ENCODE measurements around the gene ITGB6. TPM values are rescaled to one million over a fixed set of nuclear protein-coding genes. Genes with fewer than 3 reads are reported as not detected.
"Not testable (repeated sequence)": the region's sequence is repeated elsewhere in the genome, so short reads cannot be mapped to it uniquely, and the experiment has no call there.

Gene ITGB6
- total RNA-seq, 1 donor from 2014 or later = 7.6 TPM

GRCh38 chr2:160194946-160195345 lies 5.1 kb downstream of the ITGB6 start:
- no peak for DNase-seq (ENCODE audit: low read depth)
- FAIRE-seq = no peak
- Histone ChIP-seq H3K27ac (ENCODE audit: low read depth, low read length) (no peak overlapping the region), H3K4me2 (ENCODE audit: low read length) (no peak overlapping the region), H2AFZ (ENCODE audit: low read depth, low read length) (no peak overlapping the region), H4K20me1 (ENCODE audit: insufficient read depth, low read length) (no peaks in the 10 kb centered on the region), H3K4me3 (ENCODE audit: insufficient read depth, low read depth, low read length) (no peak overlapping the region), H3K4me1 (ENCODE audit: insufficient read depth, low read length) (no peaks in the 10 kb centered on the region), H3K9me3 (ENCODE audit: insufficient read depth, low read depth, low read length) (no peaks in the 10 kb centered on the region), H3K27me3 (ENCODE audit: insufficient read depth, low read length) (no peaks in the 10 kb centered on the region), H3K36me3 (ENCODE audit: insufficient read depth, low read length) (no peaks in the 10 kb centered on the region), H3K9ac (ENCODE audit: low read length) (no peak overlapping the region), H3K79me2 (ENCODE audit: insufficient read depth, low read length) (no peaks in the 10 kb centered on the region)
- peaks cover 6% of the 10 kb centered on the region for H3K4me1 Mint-ChIP-seq (ENCODE audit: low read depth, unreplicated experiment)
- no peaks in the 10 kb centered on the region for H3K9me3 Mint-ChIP-seq (ENCODE audit: unreplicated experiment)
- no peak for TF ChIP-seq CTCF (IDR thresholded peaks at IDR 0.05; ENCODE audit: insufficient read depth, low read depth, low read length)
- H3K4me3 Mint-ChIP-seq (ENCODE audit: unreplicated experiment) = no peak overlapping the region
- no peaks in the 10 kb centered on the region for H3K27me3 Mint-ChIP-seq (ENCODE audit: low read depth, unreplicated experiment)
- H3K36me3 Mint-ChIP-seq (ENCODE audit: low read depth, unreplicated experiment) = no peaks in the 10 kb centered on the region
- H3K27ac Mint-ChIP-seq (ENCODE audit: unreplicated experiment) = no peak overlapping the region

- peaks cover 6% of the 10 kb centered on the region for H3K4me1 Mint-ChIP-seq (ENCODE audit: low read depth, unreplicated experiment)
- Histone ChIP-seq H3K27me3 (ENCODE audit: insufficient read depth, low read length) (no peaks in the 10 kb centered on the region), H2AFZ (ENCODE audit: low read depth, low read length) (no peak overlapping the region), H3K36me3 (ENCODE audit: insufficient read depth, low read length) (no peaks in the 10 kb centered on the region), H4K20me1 (ENCODE audit: insufficient read depth, low read length) (no peaks in the 10 kb centered on the region), H3K4me1 (ENCODE audit: insufficient read depth, low read length) (no peaks in the 10 kb centered on the region), H3K4me3 (ENCODE audit: insufficient read depth, low read depth, low read length) (no peak overlapping the region), H3K9ac (ENCODE audit: low read length) (no peak overlapping the region), H3K27ac (ENCODE audit: low read depth, low read length) (no peak overlapping the region), H3K79me2 (ENCODE audit: insufficient read depth, low read length) (no peaks in the 10 kb centered on the region), H3K9me3 (ENCODE audit: insufficient read depth, low read depth, low read length) (no peaks in the 10 kb centered on the region), H3K4me2 (ENCODE audit: low read length) (no peak overlapping the region)
- H3K36me3 Mint-ChIP-seq (ENCODE audit: low read depth, unreplicated experiment) = no peaks in the 10 kb centered on the region
- H3K9me3 Mint-ChIP-seq (ENCODE audit: unreplicated experiment) = no peaks in the 10 kb centered on the region
- no peak for TF ChIP-seq EZH2 (IDR thresholded peaks at IDR 0.05; ENCODE audit: insufficient read depth, low read length)
- TF ChIP-seq CTCF (IDR thresholded peaks at IDR 0.05; ENCODE audit: insufficient read depth, low read depth, low read length) = no peak
- H3K27me3 Mint-ChIP-seq (ENCODE audit: low read depth, unreplicated experiment) = no peaks in the 10 kb centered on the region
- no peak overlapping the region for H3K27ac Mint-ChIP-seq (ENCODE audit: unreplicated experiment)
- no peak overlapping the region for H3K4me3 Mint-ChIP-seq (ENCODE audit: unreplicated experiment)
- DNase-seq (ENCODE audit: low read depth) (no peak), FAIRE-seq (no peak)
Observed at GRCh38 chr2:160194351-160194750, 5.7 kb downstream of the ITGB6 start.

- not testable (repeated sequence) for H3K36me3 Mint-ChIP-seq (ENCODE audit: low read depth, unreplicated experiment); H3K27me3 ChIP-seq (ENCODE audit: insufficient read depth, low read length); H3K4me3 ChIP-seq (ENCODE audit: insufficient read depth, low read depth, low read length); H3K4me3 Mint-ChIP-seq (ENCODE audit: unreplicated experiment); H3K27me3 Mint-ChIP-seq (ENCODE audit: low read depth, unreplicated experiment); H4K20me1 ChIP-seq (ENCODE audit: insufficient read depth, low read length); H3K27ac Mint-ChIP-seq (ENCODE audit: unreplicated experiment); FAIRE-seq; H3K36me3 ChIP-seq (ENCODE audit: insufficient read depth, low read length); H3K79me2 ChIP-seq (ENCODE audit: insufficient read depth, low read length); H3K4me1 Mint-ChIP-seq (ENCODE audit: low read depth, unreplicated experiment); H3K4me1 ChIP-seq (ENCODE audit: insufficient read depth, low read length); H3K9me3 ChIP-seq (ENCODE audit: insufficient read depth, low read depth, low read length)
- DNase-seq (ENCODE audit: low read depth) = peak; percentile 34
- Histone ChIP-seq H3K27ac (ENCODE audit: low read depth, low read length) (peak overlapping the region; percentile 42), H2AFZ (ENCODE audit: low read depth, low read length) (peak overlapping the region; percentile 73), H3K9ac (ENCODE audit: low read length) (peak overlapping the region; percentile 27), H3K4me2 (ENCODE audit: low read length) (peak overlapping the region; percentile 43)
- H3K9me3 Mint-ChIP-seq (ENCODE audit: unreplicated experiment) = peaks cover 14% of the 10 kb centered on the region
Observed at GRCh38 chr2:160181146-160181836, 18.8 kb downstream of the ITGB6 start.

- H3K9ac ChIP-seq (ENCODE audit: low read length); H3K4me3 ChIP-seq (ENCODE audit: insufficient read depth, low read depth, low read length); H3K4me1 ChIP-seq (ENCODE audit: insufficient read depth, low read length); H3K36me3 ChIP-seq (ENCODE audit: insufficient read depth, low read length); H4K20me1 ChIP-seq (ENCODE audit: insufficient read depth, low read length); H3K4me1 Mint-ChIP-seq (ENCODE audit: low read depth, unreplicated experiment); H3K9me3 ChIP-seq (ENCODE audit: insufficient read depth, low read depth, low read length); DNase-seq (ENCODE audit: low read depth); H3K27me3 ChIP-seq (ENCODE audit: insufficient read depth, low read length); H3K9me3 Mint-ChIP-seq (ENCODE audit: unreplicated experiment); H3K36me3 Mint-ChIP-seq (ENCODE audit: low read depth, unreplicated experiment); H3K27me3 Mint-ChIP-seq (ENCODE audit: low read depth, unreplicated experiment); H3K79me2 ChIP-seq (ENCODE audit: insufficient read depth, low read length); H3K27ac Mint-ChIP-seq (ENCODE audit: unreplicated experiment); FAIRE-seq; H3K27ac ChIP-seq (ENCODE audit: low read depth, low read length); H3K4me3 Mint-ChIP-seq (ENCODE audit: unreplicated experiment): not testable (repeated sequence)
- peak overlapping the region; percentile 73 for H2AFZ ChIP-seq (ENCODE audit: low read depth, low read length)
- H3K4me2 ChIP-seq (ENCODE audit: low read length) = peak overlapping the region; percentile 43
Observed at GRCh38 chr2:160180690-160181089, 19.4 kb downstream of the ITGB6 start.

Measured in astrocyte (in vitro differentiated cells and primary cell).